ENCODE data around the gene ERVK3-1. TPM values are rescaled to one million over a fixed set of nuclear protein-coding genes. Genes with fewer than 3 reads are reported as not detected.

Gene ERVK3-1
- total and polyA plus RNA-seq, 2 of the 8 experiments (the other 6 are each of a cell fraction or from before 2014, with no cell fraction given), result 29.9 to 31.5 TPM

DNA sequence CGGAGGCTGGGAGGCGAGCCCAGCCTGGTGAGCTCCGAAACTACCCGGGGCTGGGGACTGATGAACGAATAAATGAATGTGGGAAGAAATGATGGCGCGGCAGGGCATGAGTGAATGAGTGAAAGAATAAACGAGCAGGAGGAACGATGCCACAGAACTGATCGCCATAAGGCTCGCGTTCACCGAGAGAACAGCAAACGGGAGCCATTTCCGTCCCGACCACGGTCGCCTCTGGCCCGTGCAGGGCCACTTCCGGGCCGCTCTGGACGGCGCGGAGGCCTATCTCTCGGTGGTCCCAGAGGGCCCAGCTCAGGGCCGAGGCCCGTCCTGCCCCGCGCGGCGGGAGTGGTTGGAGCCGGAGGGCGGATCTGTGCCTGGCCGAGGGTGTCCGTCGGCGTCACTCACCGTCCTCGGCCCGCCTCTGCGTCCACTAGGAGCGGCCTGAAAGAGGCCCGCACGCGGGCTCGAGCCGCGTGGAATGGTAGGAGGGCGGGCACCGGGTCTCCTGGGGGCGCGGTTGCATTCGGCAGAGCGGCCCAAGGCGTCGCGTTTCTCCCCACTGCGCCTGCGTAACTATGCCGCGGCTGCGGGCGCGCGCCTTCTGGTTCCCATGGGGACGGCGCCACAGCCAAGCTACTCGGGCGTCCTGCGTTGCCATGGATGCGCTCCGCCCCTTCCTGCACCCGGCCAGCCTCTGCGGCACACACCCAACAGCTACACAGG lies 57.3 kb downstream of the ERVK3-1 start, which contains the start of gene ZNF497:
Gene ZNF497, minus strand, starts transcription at position 480 of the 723 bp plus-strand sequence. CDS start 5,116 bp downstream, outside the sequence.
- ChIA-PET CTCF (ENCODE audit: partially characterized antibody) (interaction anchor here (0.8 to 2.1 kb wide), 13 partner anchors 8 to 137 kb away, joined by 3 to 6 read pairs (median 4); no protein-coding TSS in a partner anchor), POLR2A (ENCODE audit: partially characterized antibody) (interaction anchor here (0.5 to 7.8 kb wide), 24 partner anchors 9 to 370 kb away, joined by 3 to 102 read pairs (median 5); partner anchors contain the start of genes A1BG, CHMP2A, RNF225 and RPS5)
- DNase-seq (ENCODE audit: low read depth in 1 of 2, low spot score in 2 of 2), result peak; percentile 91 to 97
- peak within 1 kb of the TSS; percentile 99 for H4K8ac ChIP-seq (ENCODE audit: extremely low read depth, insufficient read depth, low read length)
- H3K18ac ChIP-seq (ENCODE audit: extremely low read depth, low read length), result peak within 1 kb of the TSS; percentile 99
- H3K9me3 ChIP-seq (ENCODE audit: insufficient read depth in 2 of 2, low read depth in 1 of 2, low read length in 1 of 2), result no peaks in the 10 kb centered on the region
- peak within 1 kb of the TSS; percentile 92 for H4K5ac ChIP-seq (ENCODE audit: insufficient read length, low read depth, low read length)
- no peaks in the 10 kb centered on the region for H3K79me1 ChIP-seq (ENCODE audit: low read depth, low read length)
- peak within 1 kb of the TSS; percentile 97 for H4K91ac ChIP-seq (replicated peaks; ENCODE audit: insufficient read length, low read length)
- H3K79me2 ChIP-seq (ENCODE audit: control insufficient read depth in 1 of 2, insufficient read depth in 2 of 2, low read length in 2 of 2), result no peaks in the 10 kb centered on the region
- H3K9ac ChIP-seq (replicated peaks in 1 of 4; ENCODE audit: extremely low read depth in 1 of 4, low read depth in 3 of 4, low read length in 3 of 4), result peak within 1 kb of the TSS; percentile 65 to 96 (median 95)
- peak within 1 kb of the TSS; percentile 82 for H3K27ac ChIP-seq (ENCODE audit: low read depth, low read length)
- peaks cover 0 to 2% (median 0%) of the 10 kb centered on the region in 4 experiments; a peak in 2 of 8 replicates for H3K36me3 ChIP-seq (ENCODE audit: control insufficient read depth in 2 of 4, insufficient read depth in 4 of 4, low read length in 3 of 4)
- no peaks in the 10 kb centered on the region for H4K20me1 ChIP-seq (replicated peaks in 1 of 2; ENCODE audit: control insufficient read depth in 1 of 2, insufficient read depth in 2 of 2, low read length in 2 of 2)
- peak within 1 kb of the TSS; percentile 92 for H2BK12ac ChIP-seq (ENCODE audit: low read depth, low read length)
- H2BK20ac ChIP-seq (ENCODE audit: low read length), result peak within 1 kb of the TSS; percentile 27; the same call in 1 of the 2 replicates
- WGBS, 2 experiments (ENCODE audit: extremely low coverage in 1 of 2, insufficient coverage in 1 of 2, insufficient read length in 1 of 2, insufficient replicate concordance in 2 of 2, low coverage in 1 of 2, low lambda C conversion rate in 2 of 2, missing lambda C conversion rate in 1 of 2), result 1% methylated on average over 62 of the region's 74 CpGs; no CpG with 5 or more reads in 1 of the 2 experiments
- peaks cover 0 to 8% (median 4%) of the 10 kb centered on the region in 4 experiments; a peak in 4 of 7 replicates for H3K4me1 ChIP-seq (replicated peaks in 1 of 4; ENCODE audit: control insufficient read depth in 3 of 4, insufficient read depth in 4 of 4, low read length in 3 of 4)
- no peak within 1 kb of the TSS for H3K14ac ChIP-seq (ENCODE audit: insufficient read length)
- peak within 1 kb of the TSS; percentile 73 to 94 for H3K4me2 ChIP-seq (ENCODE audit: insufficient read depth in 1 of 2, low read depth in 2 of 2, low read length in 2 of 2)
- H3K4ac ChIP-seq (replicated peaks; ENCODE audit: insufficient read length, low read depth, low read length), result peak within 1 kb of the TSS; percentile 32
- no peak within 1 kb of the TSS for H3K23ac ChIP-seq (ENCODE audit: insufficient read length)
- no peak for FAIRE-seq
- H2BK120ac ChIP-seq (replicated peaks; ENCODE audit: low read depth, low read length), result peak within 1 kb of the TSS; percentile 69
- H3K23me2 ChIP-seq (ENCODE audit: low read depth, low read length), result peaks cover 5% of the 10 kb centered on the region
- H3K4me3 ChIP-seq (ENCODE audit: extremely low read depth in 1 of 4, insufficient read depth in 2 of 4, low read depth in 3 of 4, low read length in 4 of 4), result peak within 1 kb of the TSS; percentile 80 to 97 (median 96)
- H2BK5ac ChIP-seq (ENCODE audit: low read depth, low read length), result peak within 1 kb of the TSS; percentile 99
- no peak within 1 kb of the TSS; the same call in 1 of the 2 replicates for H2AK5ac ChIP-seq (ENCODE audit: low read depth, low read length)
- H2BK15ac ChIP-seq (ENCODE audit: low read length), result peak within 1 kb of the TSS; percentile 76; the same call in 1 of the 2 replicates
- H3K27me3 ChIP-seq (replicated peaks in 1 of 4; ENCODE audit: control insufficient read depth in 3 of 4, extremely low read depth in 1 of 4, insufficient read depth in 3 of 4, low read length in 3 of 4), result no peaks in the 10 kb centered on the region
- peak within 1 kb of the TSS; percentile 88; the same call in 1 of the 2 replicates for H2AFZ ChIP-seq (ENCODE audit: low read length)
- peak within 1 kb of the TSS; percentile 87 for H3K56ac ChIP-seq (replicated peaks; ENCODE audit: insufficient read length, low read depth, low read length)
